ENCODE results near the gene ZNF609.

ZNF609 gene

GRCh38 chr15:64653757-64654156, 193.4 kb downstream of the ZNF609 start:
- ChIA-PET POLR2A (ENCODE audit: low non-redundant PET) (no interaction called here), CTCF (interaction anchor here (0.6 to 2.0 kb wide), 10 partner anchors 10 to 229 kb away, joined by 3 to 7 read pairs (median 4); no protein-coding TSS in a partner anchor)
- H3K27ac ChIP-seq = no peak overlapping the region
- no peak for DNase-seq (ENCODE audit: low spot score)
- TF ChIP-seq CTCF (conservative IDR thresholded peaks at IDR 0.05; ENCODE audit: low read depth) = peak; percentile 50; the same call in 1 of the 2 replicates

GRCh38 chr15:64656508-64656907, 196.1 kb downstream of the ZNF609 start:
- ChIA-PET CTCF (no interaction called here), POLR2A (ENCODE audit: low non-redundant PET) (no interaction called here)
- TF ChIP-seq CTCF (conservative IDR thresholded peaks at IDR 0.05; ENCODE audit: low read depth) = no peak
- DNase-seq (ENCODE audit: low spot score) = no peak
- H3K27ac ChIP-seq = no peak overlapping the region

- DNase-seq (ENCODE audit: low spot score) = no peak
- ChIA-PET CTCF (interaction anchor here (0.7 to 0.8 kb wide), 2 partner anchors 12 to 216 kb away, joined by 4 read pairs; no protein-coding TSS in a partner anchor), POLR2A (ENCODE audit: low non-redundant PET) (no interaction called here)
- no peak for TF ChIP-seq CTCF (conservative IDR thresholded peaks at IDR 0.05; ENCODE audit: low read depth)
- H3K27ac ChIP-seq = no peak overlapping the region
Observed at GRCh38 chr15:64665179-64665578, 204.8 kb downstream of the ZNF609 start.

- no peak for TF ChIP-seq CTCF (conservative IDR thresholded peaks at IDR 0.05; ENCODE audit: low read depth)
- no peak overlapping the region for H3K27ac ChIP-seq
- ChIA-PET CTCF (no interaction called here), POLR2A (ENCODE audit: low non-redundant PET) (no interaction called here)
- DNase-seq (ENCODE audit: low spot score) = no peak
Observed at GRCh38 chr15:64667736-64668161, 207.4 kb downstream of the ZNF609 start.

GRCh38 chr15:64673866-64674265, 213.5 kb downstream of the ZNF609 start:
- no peak for TF ChIP-seq CTCF (conservative IDR thresholded peaks at IDR 0.05; ENCODE audit: low read depth)
- ChIA-PET POLR2A (ENCODE audit: low non-redundant PET) (interaction anchor here (0.5 kb wide), 1 partner anchor 324 kb away, joined by 3 read pairs; no protein-coding TSS in a partner anchor), CTCF (interaction anchor here (0.5 to 0.6 kb wide), 2 partner anchors 13 to 78 kb away, joined by 3 read pairs; no protein-coding TSS in a partner anchor)
- no peak for DNase-seq (ENCODE audit: low spot score)
- H3K27ac ChIP-seq = no peak overlapping the region

GRCh38 chr15:64678126-64678819, 217.9 kb downstream of the ZNF609 start:
- ChIA-PET CTCF (no interaction called here), POLR2A (ENCODE audit: low non-redundant PET) (no interaction called here)
- no peak for DNase-seq (ENCODE audit: low spot score)
- no peak for TF ChIP-seq CTCF (conservative IDR thresholded peaks at IDR 0.05; ENCODE audit: low read depth)
- no peak overlapping the region for H3K27ac ChIP-seq

Data from RWPE1 (cell line).